AG08395 (cell line): Measurements from ENCODE around the gene METTL13.
"Not testable (repeated sequence)": the region's sequence is repeated elsewhere in the genome, so short reads cannot be mapped to it uniquely, and the experiment has no call there.

ENCODE experiments used
- DNase-seq: peaks from one replicate; pipeline ENCODE4 v3.0.0; 2012; ENCODE audit warnings: mixed read lengths, low spot score

METTL13 gene

DNA sequence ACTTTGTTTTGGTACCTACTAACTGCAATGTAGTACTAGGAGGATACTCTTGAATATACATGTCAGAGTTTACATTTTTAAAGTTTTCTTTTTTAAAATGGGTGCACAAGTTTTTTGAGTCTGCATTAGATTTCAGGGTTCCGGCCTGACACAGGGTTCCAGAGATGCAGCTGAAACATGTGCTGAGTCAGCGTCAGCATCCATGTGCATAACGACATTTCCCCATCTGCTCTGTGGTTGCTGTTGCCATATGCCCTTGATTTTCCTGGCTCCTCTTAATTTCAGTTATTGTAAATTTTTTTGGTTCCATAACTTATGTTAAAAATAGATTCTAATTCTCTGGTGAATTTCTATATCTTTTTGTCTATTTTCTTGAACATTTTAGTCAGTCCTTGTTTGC, 12.3 kb upstream of the METTL13 start:
- peak; percentile 14 for DNase-seq

DNA sequence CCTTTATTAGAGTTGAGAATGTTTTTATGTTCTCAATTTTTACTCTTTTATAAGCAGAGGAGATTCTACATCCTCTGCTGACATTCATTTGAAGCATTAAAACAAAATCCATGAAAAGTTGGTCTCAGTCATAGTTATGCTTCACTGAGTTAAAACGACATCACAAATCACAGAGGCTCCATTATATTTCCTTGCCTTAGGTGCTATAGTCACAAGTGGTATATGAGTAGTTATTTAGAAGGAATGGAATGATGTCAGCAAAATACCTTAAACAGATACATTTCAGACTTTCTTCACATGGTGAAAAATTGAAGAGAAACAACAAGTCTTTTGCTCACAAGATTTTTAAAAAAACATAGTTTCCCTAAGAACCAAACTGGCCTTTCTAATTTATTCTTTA, 11.7 kb upstream of the METTL13 start:
- no peak for DNase-seq

GRCh38 chr1:171772312-171772711, 9.1 kb upstream of the METTL13 start:
- DNase-seq = no peak

- DNase-seq = no peak
Observed at GRCh38 chr1:171780583-171781175, 781 bp upstream of the METTL13 start.

DNA sequence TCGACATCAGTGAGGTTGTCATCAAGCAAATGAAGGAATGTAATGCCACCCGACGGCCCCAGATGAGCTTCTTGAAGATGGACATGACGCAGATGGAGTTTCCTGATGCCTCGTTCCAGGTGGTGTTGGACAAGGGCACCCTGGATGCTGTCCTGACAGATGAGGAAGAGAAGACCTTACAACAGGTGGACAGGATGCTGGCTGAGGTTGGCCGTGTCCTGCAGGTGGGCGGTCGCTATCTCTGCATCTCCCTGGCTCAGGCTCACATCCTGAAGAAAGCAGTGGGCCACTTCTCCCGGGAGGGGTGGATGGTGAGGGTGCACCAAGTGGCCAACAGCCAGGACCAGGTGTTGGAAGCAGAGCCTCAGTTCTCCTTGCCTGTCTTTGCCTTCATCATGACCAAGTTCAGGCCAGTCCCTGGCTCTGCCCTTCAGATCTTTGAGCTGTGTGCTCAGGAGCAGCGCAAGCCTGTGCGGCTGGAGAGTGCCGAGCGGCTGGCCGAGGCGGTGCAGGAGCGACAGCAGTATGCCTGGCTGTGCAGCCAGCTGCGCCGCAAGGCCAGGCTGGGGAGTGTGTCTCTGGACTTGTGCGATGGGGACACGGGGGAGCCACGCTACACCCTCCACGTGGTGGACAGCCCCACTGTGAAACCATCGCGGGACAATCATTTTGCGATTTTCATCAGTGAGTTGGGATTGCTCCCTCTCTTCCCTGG, 2.5 kb downstream of the METTL13 start:
- DNase-seq = no peak

DNA sequence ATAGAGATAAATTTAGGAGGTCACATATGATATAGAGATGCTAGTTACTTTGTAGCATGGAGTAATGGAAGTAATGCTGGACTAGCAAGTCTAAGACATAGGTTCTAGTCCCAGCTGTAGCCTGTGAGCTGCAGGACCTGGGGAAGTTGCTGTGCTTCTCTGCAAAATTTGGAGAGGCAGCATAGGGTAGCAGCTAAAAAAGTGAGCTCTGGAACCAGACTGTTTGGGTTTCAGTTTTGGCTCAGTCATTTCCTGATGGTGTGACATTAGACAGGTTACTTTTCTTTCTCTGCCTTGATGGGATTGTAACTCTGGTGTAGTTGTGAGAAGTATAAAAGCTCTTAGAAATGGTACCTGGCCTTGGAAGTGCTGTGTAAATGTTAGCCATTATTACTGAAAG, 3.3 kb downstream of the METTL13 start:
- no peak for DNase-seq

DNA sequence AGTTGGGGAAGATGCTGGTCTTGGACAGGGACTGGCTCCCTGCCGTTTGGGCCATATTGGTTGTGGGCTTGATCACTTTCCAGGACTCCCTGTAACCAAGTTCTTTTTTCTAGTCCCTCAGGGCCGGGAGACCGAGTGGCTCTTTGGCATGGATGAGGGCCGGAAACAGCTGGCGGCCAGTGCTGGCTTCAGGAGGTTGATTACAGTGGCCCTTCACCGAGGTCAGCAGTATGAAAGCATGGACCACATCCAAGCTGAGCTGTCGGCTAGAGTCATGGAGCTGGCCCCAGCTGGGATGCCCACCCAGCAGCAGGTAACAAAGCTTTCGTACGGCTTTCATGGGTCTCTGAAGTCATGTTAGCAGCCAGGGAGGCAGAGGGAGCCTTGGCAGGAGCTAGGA, 4.3 kb downstream of the METTL13 start:
- no peak for DNase-seq

DNA sequence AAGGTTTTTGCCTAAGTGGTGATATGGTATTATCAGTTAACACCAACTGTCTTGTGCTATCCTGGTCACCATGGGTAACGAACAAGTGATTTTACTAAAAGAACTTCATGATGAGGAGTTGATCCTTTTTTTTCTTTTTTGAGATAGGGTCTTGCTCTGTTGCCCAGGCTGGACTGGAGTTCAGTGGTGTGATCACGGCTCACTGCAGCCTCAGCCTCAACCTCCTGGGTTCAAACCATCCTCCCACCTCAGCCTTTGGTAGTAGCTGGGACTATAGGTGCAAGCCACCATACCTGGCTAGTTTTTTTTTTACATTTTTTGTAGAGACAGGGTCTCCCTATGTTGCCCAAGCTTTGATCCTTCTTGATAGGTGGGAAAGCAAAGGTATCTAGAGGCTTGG, 5.1 kb downstream of the METTL13 start:
- DNase-seq = no peak

DNA sequence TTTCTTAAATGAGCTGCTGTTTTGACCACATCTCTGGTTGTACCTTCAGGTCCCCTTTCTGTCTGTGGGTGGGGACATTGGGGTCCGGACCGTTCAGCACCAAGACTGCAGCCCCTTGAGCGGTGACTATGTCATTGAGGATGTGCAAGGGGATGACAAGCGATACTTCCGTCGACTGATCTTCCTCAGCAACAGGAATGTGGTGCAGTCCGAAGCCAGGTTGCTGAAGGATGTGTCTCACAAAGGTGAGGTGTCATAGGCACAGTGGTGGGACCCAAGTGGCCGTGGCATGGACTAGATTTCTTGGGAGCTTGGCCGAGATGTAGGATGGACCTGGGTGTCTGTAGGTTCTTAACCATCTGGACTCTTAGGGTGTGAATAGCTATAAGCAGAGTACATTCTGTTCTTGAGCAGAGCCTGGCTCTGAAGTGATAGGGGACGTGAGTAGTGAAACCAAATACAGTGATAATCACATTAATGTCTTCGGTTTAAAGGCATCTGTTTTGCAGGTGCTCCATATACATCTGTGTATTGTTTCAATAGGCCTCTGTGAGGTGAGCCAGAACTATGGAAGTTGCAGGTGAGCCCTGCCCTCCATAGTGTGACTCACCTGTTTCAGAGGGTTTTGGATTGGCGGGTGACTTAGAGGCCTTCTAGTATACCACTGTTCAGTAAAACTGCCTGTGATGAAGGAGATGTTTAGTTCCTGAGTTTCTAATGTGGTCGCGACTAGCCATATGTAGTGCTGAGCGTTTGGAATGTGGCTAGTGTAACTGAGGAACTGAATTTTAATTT, 6.4 kb downstream of the METTL13 start:
- DNase-seq = no peak

DNA sequence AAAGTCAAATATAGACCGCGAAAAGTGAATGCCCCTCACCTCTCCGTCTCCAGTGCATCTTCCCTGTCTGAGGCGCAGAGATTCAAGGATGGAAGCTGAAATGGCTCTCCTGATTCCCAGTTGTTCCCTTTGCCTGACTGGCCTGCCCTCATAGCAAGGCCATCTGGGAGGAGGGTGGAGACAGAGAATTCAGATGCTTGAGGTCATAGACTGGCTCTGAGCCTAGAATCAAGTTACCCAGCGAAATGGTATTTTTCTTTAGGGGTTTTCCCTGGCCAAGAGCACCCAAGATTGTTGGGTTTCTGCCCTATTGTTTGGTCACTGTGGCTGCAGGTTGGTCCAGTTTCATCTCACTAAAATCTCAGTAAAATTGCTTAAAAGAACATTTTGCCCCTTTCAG, 7.2 kb downstream of the METTL13 start:
- peak; percentile 90 for DNase-seq

DNA sequence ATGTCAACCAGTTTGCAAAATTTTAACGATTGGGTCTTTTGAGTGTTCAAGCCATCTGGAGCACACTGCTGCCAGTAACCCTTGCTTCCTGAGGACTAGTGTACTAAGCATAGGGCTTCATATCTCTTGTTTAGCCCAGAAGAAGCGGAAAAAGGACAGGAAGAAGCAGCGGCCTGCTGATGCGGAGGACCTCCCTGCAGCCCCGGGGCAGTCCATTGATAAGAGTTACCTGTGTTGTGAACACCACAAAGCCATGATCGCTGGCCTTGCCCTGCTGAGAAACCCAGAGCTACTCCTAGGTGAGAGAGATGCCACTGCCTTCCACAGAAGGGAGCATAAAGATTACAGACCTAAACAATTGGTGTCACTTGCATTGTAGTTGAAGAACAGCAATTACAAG, 8.9 kb downstream of the METTL13 start:
- no peak for DNase-seq

GRCh38 chr1:171792656-171793369, 11.4 kb downstream of the METTL13 start:
- DNase-seq = no peak

DNA sequence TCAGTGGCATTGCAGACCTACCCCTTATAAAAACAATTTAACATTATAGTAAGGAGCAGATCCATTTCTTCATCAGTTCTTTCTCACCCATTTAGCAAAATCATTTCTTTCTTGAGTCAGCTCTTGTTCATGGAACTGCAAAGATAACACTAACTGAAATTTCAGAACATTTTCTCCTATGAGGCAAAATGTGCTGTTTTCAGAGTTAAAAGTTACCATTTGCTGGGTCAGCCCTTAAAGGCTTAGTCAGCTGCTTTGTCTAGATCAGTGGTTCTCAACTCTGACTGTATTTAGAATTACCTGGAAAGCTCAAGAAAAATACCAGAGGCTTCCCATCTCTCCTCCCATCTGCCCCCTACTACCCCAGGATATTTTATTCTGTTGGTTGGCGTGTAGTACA, 12.2 kb downstream of the METTL13 start:
- DNase-seq = no peak

GRCh38 chr1:171794085-171794484, 12.6 kb downstream of the METTL13 start:
- DNase-seq = peak; percentile 84

DNA sequence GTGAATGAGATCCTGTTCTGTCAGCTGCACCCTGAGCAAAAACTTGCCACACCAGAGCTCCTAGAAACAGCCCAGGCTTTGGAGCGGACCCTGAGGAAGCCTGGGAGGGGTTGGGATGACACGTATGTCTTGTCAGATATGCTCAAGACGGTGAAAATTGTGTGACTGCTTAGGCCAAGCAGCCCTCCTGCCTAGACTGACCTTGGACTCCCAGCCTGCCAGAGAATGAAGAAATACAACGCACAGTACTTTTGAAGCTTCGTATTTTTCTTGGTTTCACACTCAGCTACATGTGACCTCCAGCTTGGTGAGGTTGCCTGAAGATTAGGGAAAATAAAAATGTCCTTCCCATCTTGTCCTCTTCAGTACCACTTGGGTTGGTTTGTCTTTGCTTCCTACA, 15.1 kb downstream of the METTL13 start:
- no peak for DNase-seq

DNA sequence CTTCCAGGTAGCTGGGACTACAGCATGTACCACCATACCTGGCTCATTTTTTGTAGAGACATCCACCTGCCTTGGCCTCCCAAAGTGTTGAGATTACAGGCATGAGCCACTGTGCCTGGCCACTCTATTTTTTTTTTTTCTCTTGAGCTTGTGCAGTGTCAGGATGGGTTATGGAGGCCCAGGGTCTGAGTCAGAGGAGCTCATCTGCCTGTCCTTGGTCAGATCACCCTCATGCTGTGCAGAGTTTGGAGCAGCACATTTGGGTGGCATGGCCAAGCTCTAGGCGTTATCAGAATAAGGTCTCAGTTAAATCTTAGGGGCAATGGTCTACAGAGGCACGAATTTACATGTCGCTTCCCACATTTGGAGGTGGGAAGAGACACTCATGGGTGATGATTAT, 16.9 kb downstream of the METTL13 start:
- no peak for DNase-seq

GRCh38 chr1:171798765-171799164, 17.3 kb downstream of the METTL13 start:
- DNase-seq = no peak

GRCh38 chr1:171799166-171799565, 17.7 kb downstream of the METTL13 start:
- no peak for DNase-seq

GRCh38 chr1:171799698-171800097, 18.2 kb downstream of the METTL13 start:
- DNase-seq = not testable (repeated sequence)

- DNase-seq = no peak
Observed at GRCh38 chr1:171800342-171800741, 18.9 kb downstream of the METTL13 start.

DNA sequence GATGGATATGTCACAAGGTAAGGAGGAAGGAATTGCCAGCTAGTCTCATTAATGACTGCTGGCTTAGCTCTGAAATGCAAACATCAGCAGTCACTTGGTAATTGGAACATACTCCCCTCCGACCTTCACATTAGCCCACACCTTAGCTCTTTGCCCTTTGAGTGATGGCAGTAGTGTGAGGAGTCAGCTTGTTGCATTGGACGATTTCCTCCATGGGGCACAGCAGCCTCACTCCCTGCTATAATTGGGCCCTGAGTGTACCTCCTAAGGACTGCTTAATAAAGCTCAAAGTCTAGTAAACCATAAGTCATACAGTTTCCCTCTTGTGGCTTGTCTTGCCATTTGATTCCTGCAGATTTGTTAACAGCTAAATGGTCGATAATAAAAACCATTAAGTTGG, 19.4 kb downstream of the METTL13 start:
- no peak for DNase-seq

DNA sequence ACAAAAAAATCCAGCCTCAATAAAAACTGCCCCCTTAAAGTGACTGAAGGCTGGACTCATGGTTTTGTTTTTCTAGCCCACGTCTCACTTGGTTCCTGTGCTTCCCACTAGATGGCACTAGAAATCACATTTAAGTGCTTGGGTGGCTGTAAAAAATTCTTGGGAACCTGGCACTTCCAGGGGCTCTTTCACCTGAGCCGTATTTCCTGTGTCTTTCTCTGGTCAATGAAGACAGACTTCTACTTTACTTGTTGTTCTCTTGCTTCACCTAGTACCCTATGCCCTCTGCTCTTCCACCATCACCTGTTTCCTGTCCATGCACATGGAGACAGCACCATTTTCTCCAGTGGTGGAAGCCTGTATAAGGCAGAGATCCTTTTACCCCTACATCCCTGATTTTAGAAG, 20.0 kb downstream of the METTL13 start:
- peak; percentile 58 for DNase-seq

DNA sequence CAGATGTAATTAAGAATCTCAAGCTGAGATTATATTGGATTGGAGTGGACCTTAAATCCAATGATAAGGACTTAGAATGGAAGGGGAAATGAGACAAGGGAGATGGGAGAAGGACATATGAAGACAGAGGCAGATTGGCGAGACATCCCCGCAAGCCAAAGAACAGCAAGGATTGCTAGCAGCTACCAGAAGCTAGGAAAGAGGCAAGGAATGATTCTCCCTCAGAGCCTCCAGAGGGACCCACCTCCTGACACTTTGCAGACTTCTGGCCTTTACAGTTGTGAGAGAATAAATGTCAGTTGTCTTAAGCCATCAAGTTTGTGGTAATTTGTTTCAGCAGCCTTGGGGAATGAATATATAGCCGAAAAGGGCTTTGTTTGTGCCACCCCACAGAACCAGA, 20.7 kb downstream of the METTL13 start:
- DNase-seq = no peak
